H9 (cell line): ENCODE measurements around the gene CSTPP1. TPM values are rescaled to one million over a fixed set of nuclear protein-coding genes. Genes with fewer than 3 reads are reported as not detected.

Experiments
- DNase-seq: peaks from one replicate; pipeline ENCODE4 v3.0.0-alpha.2; 2017
- H2AFZ ChIP-seq: one replicate; pipeline ENCODE4 v1.6.1; 2013; ENCODE audit warnings: mild to moderate bottlenecking, low read length, control low read depth, moderate library complexity
- H2AK5ac ChIP-seq: 2 replicates; pipeline ENCODE4 v1.6.1; 2013; ENCODE audit warnings: low read length, control low read depth, mixed read lengths; ENCODE audit not compliant: insufficient read length
- H2BK120ac ChIP-seq: one replicate; pipeline ENCODE4 v1.6.1; 2013; ENCODE audit warnings: low read depth, mild to moderate bottlenecking, low read length, control low read depth, inconsistent platforms; ENCODE audit not compliant: poor library complexity, severe bottlenecking
- H2BK12ac ChIP-seq: 2 replicates; pipeline ENCODE4 v1.6.1; 2013; ENCODE audit warnings: low read length, control low read depth, mixed read lengths, low read depth; ENCODE audit not compliant: insufficient read length
- H2BK15ac ChIP-seq: 2 replicates; pipeline ENCODE4 v1.6.1; 2013; ENCODE audit warnings: low read depth, low read length, control low read depth
- H2BK20ac ChIP-seq: one replicate; pipeline ENCODE4 v1.6.1; 2013; ENCODE audit warnings: low read depth, mild to moderate bottlenecking, low read length, control low read depth, inconsistent platforms; ENCODE audit not compliant: poor library complexity, severe bottlenecking
- H2BK5ac ChIP-seq: 2 replicates; pipeline ENCODE4 v1.6.1; 2013; ENCODE audit warnings: low read length, control low read depth, mixed read lengths; ENCODE audit not compliant: insufficient read length
- H3K14ac ChIP-seq: 2 replicates; pipeline ENCODE4 v1.6.1; 2013; ENCODE audit warnings: low read length, control low read depth; ENCODE audit not compliant: insufficient read depth
- H3K18ac ChIP-seq: 2 replicates; pipeline ENCODE4 v1.6.1; 2013; ENCODE audit warnings: low read depth, mild to moderate bottlenecking, mixed read lengths, low read length, control low read depth; ENCODE audit not compliant: insufficient read length
- H3K23ac ChIP-seq: 2 replicates; pipeline ENCODE4 v1.6.1; 2013; ENCODE audit warnings: low read length, control low read depth, mixed read lengths, low read depth; ENCODE audit not compliant: insufficient read length
- H3K23me2 ChIP-seq: 2 replicates; pipeline ENCODE4 v1.6.1; 2013; ENCODE audit warnings: low read depth, mild to moderate bottlenecking, mixed read lengths, low read length, control low read depth; ENCODE audit not compliant: insufficient read length, poor library complexity, severe bottlenecking
- H3K27ac ChIP-seq: 2 replicates; pipeline ENCODE4 v1.5.1; 2013; ENCODE audit warnings: low read length, control low read depth, mixed read lengths, low read depth; ENCODE audit not compliant: insufficient read length
- H3K27me3 ChIP-seq: 2 replicates; pipeline ENCODE4 v1.6.1; 2013; ENCODE audit warnings: low read length, control low read depth, inconsistent platforms; ENCODE audit not compliant: insufficient read depth
- H3K4ac ChIP-seq: 2 replicates; pipeline ENCODE4 v1.6.1; 2013; ENCODE audit warnings: low read depth, mild to moderate bottlenecking, control low read depth, inconsistent platforms, low read length, moderate library complexity
- H3K4me1 ChIP-seq: 2 replicates; pipeline ENCODE4 v1.6.1; 2013; ENCODE audit warnings: low read length, control low read depth, inconsistent platforms; ENCODE audit not compliant: insufficient read depth
- H3K4me2 ChIP-seq: 2 replicates; pipeline ENCODE4 v1.6.1; 2013; ENCODE audit warnings: low read length, control low read depth, mixed read lengths; ENCODE audit not compliant: insufficient read length, insufficient read depth
- H3K56ac ChIP-seq: 2 replicates; pipeline ENCODE4 v1.6.1; 2013; ENCODE audit warnings: low read depth, mild to moderate bottlenecking, mixed read lengths, low read length, control low read depth; ENCODE audit not compliant: insufficient read length
- H3K79me1 ChIP-seq: 2 replicates; pipeline ENCODE4 v1.6.1; 2013; ENCODE audit warnings: low read depth, mild to moderate bottlenecking, moderate library complexity, low read length, control low read depth, inconsistent platforms; ENCODE audit not compliant: insufficient read depth, poor library complexity, severe bottlenecking
- H3K79me2 ChIP-seq: 2 replicates; pipeline ENCODE4 v1.6.1; 2013; ENCODE audit warnings: low read length, control low read depth, inconsistent platforms; ENCODE audit not compliant: insufficient read depth
- H3K9ac ChIP-seq: 2 replicates; pipeline ENCODE4 v1.6.1; 2013; ENCODE audit warnings: low read length, control low read depth, mixed read lengths; ENCODE audit not compliant: insufficient read length; ENCODE audit errors: extremely low read depth
- H3K9me3 ChIP-seq: one replicate; pipeline ENCODE4 v1.6.1; 2013; ENCODE audit warnings: low read depth, low read length, inconsistent platforms; ENCODE audit not compliant: control insufficient read depth
- H3T11ph ChIP-seq: one replicate; pipeline ENCODE4 v1.6.1; 2013; ENCODE audit warnings: mild to moderate bottlenecking, low read length, control low read depth, inconsistent platforms
- H4K20me1 ChIP-seq: one replicate; pipeline ENCODE4 v1.6.1; 2013; ENCODE audit not compliant: control insufficient read depth, insufficient read length, insufficient read depth
- H4K5ac ChIP-seq: 2 replicates; pipeline ENCODE4 v1.6.1; 2013; ENCODE audit warnings: low read depth, mild to moderate bottlenecking, mixed read lengths, low read length, control low read depth; ENCODE audit not compliant: insufficient read length
- H4K8ac ChIP-seq: replicated peaks from 2 replicates; pipeline ENCODE4 v1.6.1; 2013; ENCODE audit warnings: low read length, control low read depth, mixed read lengths, low read depth; ENCODE audit not compliant: insufficient read length
- H4K91ac ChIP-seq: 2 replicates; pipeline ENCODE4 v1.6.1; 2013; ENCODE audit warnings: low read depth, mild to moderate bottlenecking, moderate library complexity, mixed read lengths, low read length, control low read depth; ENCODE audit not compliant: insufficient read length
- H3K27ac Mint-ChIP-seq, 3 experiments: 2 replicates in 2 of 3; 3 replicates in 1 of 3; pipeline ENCODE4 v1.8.0; 2020 to 2021; ENCODE audit warnings: mixed read lengths in 3 of 3, mild to moderate bottlenecking in 1 of 3, moderate library complexity in 1 of 3
- H3K27me3 Mint-ChIP-seq: 2 replicates; pipeline ENCODE4 v1.8.0; 2021; ENCODE audit warnings: low read depth, mild to moderate bottlenecking, moderate library complexity, mixed read lengths
- H3K36me3 Mint-ChIP-seq, 3 experiments: 2 replicates in 2 of 3; 3 replicates in 1 of 3; pipeline ENCODE4 v1.8.0; 2020 to 2021; ENCODE audit warnings: low read depth in 3 of 3, mixed read lengths in 3 of 3; ENCODE audit not compliant: insufficient read depth in 1 of 3
- H3K4me1 Mint-ChIP-seq, 2 experiments: 2 replicates each; pipeline ENCODE4 v1.8.0; 2020; ENCODE audit warnings: mixed read lengths in 2 of 2
- H3K4me3 Mint-ChIP-seq, 2 experiments: 2 replicates in 1 of 2; 3 replicates in 1 of 2; pipeline ENCODE4 v1.8.0; 2020 to 2021; ENCODE audit warnings: mild to moderate bottlenecking in 2 of 2, mixed read lengths in 2 of 2, moderate library complexity in 1 of 2
- H3K9me3 Mint-ChIP-seq, 2 experiments: 2 replicates in 1 of 2; 3 replicates in 1 of 2; pipeline ENCODE4 v1.8.0; 2020; ENCODE audit warnings: mild to moderate bottlenecking in 2 of 2, mixed read lengths in 2 of 2, moderate library complexity in 1 of 2
- WGBS: extraction: QIAGEN DNeasy Blood & Tissue Kit; methylation state at CpG from one replicate; pipeline ENCODE4 v1.1.7; 2013; ENCODE audit warnings: missing lambda C conversion rate, low lambda C conversion rate, mixed read lengths; ENCODE audit not compliant: insufficient read length; ENCODE audit errors: extremely low coverage; 5-methylcytosine and 5-hydroxymethylcytosine counted together
- total RNA-seq: library from RNA; stranded (reverse); gene quantifications from 2 replicates; pipeline ENCODE4 v1.2.1, GENCODE V29; 2021
- TF ChIP-seq, protein P1 (sequence below): fragments of 200-600 bp; sonication (generic); conservative IDR thresholded peaks from 3 replicates; pipeline ENCODE4 v1.8.0; 2021; ENCODE audit warnings: antibody characterized with exemption, mild to moderate bottlenecking

CSTPP1 gene
- total RNA-seq, 1 experiment from 2014 or later: 21.2 TPM

DNA sequence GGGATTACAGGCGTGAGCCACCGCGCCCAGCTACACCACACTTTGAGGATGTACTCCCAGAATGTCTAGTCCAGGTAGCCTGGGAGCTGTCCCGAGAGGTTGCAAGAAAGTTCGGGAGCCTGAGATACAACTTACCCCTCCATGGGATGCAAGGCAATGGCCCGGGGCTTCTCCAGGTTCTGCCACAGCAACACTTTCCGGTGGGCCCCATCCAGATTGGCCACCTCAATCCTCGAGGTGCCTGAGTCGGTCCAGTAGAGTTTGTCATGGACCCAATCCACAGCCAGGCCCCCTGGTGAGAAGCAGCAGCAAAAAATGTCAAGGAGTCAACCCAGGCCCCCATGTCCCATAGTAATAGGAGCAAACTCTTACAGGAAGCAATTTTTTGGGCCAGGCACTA lies 43.7 kb upstream of the CSTPP1 start:
- H2BK15ac ChIP-seq: no peak overlapping the region
- no peaks in the 10 kb centered on the region for H3K27me3 ChIP-seq
- H3K56ac ChIP-seq: no peak overlapping the region
- no peak overlapping the region for H3K4me3 Mint-ChIP-seq
- no peak overlapping the region for H4K8ac ChIP-seq
- no peak overlapping the region for H4K5ac ChIP-seq
- no peak overlapping the region for H2AK5ac ChIP-seq
- no peak overlapping the region for H3K27ac ChIP-seq
- no peak overlapping the region for H2BK20ac ChIP-seq
- peaks cover 28 to 37% (median 37%) of the 10 kb centered on the region in 3 experiments; a peak in 6 of 7 replicates for H3K36me3 Mint-ChIP-seq
- no peaks in the 10 kb centered on the region for H3K79me2 ChIP-seq
- no peaks in the 10 kb centered on the region for H3K9me3 Mint-ChIP-seq
- H2BK5ac ChIP-seq: no peak overlapping the region
- H4K91ac ChIP-seq: no peak overlapping the region
- peaks cover 0 to 9% of the 10 kb centered on the region in 2 experiments; a peak in 2 of 4 replicates for H3K4me1 Mint-ChIP-seq
- no peak overlapping the region for H3K27ac Mint-ChIP-seq
- no peaks in the 10 kb centered on the region for H3K23me2 ChIP-seq
- no peak for DNase-seq
- no peaks in the 10 kb centered on the region for H3K27me3 Mint-ChIP-seq
- no CpG with 5 or more reads among the region's 9 CpGs for WGBS
- no peak overlapping the region for H3K23ac ChIP-seq
- no peak overlapping the region for H2AFZ ChIP-seq
- H3K18ac ChIP-seq: no peak overlapping the region
- TF ChIP-seq, protein P1, sequence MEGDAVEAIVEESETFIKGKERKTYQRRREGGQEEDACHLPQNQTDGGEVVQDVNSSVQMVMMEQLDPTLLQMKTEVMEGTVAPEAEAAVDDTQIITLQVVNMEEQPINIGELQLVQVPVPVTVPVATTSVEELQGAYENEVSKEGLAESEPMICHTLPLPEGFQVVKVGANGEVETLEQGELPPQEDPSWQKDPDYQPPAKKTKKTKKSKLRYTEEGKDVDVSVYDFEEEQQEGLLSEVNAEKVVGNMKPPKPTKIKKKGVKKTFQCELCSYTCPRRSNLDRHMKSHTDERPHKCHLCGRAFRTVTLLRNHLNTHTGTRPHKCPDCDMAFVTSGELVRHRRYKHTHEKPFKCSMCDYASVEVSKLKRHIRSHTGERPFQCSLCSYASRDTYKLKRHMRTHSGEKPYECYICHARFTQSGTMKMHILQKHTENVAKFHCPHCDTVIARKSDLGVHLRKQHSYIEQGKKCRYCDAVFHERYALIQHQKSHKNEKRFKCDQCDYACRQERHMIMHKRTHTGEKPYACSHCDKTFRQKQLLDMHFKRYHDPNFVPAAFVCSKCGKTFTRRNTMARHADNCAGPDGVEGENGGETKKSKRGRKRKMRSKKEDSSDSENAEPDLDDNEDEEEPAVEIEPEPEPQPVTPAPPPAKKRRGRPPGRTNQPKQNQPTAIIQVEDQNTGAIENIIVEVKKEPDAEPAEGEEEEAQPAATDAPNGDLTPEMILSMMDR: no peak
- H3T11ph ChIP-seq: no peak overlapping the region
- H2BK120ac ChIP-seq: no peak overlapping the region
- no peaks in the 10 kb centered on the region for H3K9me3 ChIP-seq
- H3K9ac ChIP-seq: no peak overlapping the region
- no peaks in the 10 kb centered on the region for H3K79me1 ChIP-seq
- H3K14ac ChIP-seq: no peak overlapping the region
- no peaks in the 10 kb centered on the region for H3K4me1 ChIP-seq
- H3K4ac ChIP-seq: no peak overlapping the region
- H4K20me1 ChIP-seq: peaks cover 3% of the 10 kb centered on the region
- no peak overlapping the region for H2BK12ac ChIP-seq
- H3K4me2 ChIP-seq: no peak overlapping the region
